HCT116 (cell line): ENCODE measurements around the gene NSMCE4A. TPM values are rescaled to one million over a fixed set of nuclear protein-coding genes. Genes with fewer than 3 reads are reported as not detected.
"Not testable (repeated sequence)": the region's sequence is repeated elsewhere in the genome, so short reads cannot be mapped to it uniquely, and the experiment has no call there.

Experiments used
- ATAC-seq: fragments of 200-7000 bp; cut with Tn5 transposase; 2 replicates; pipeline ENCODE4 v1.9.1; 2020; ENCODE audit warnings: mild to moderate bottlenecking, moderate library complexity
- BruUV-seq: library from RNA; stranded (reverse); fragments of 400-500 nt; replicated peaks from 2 replicates; lab custom pipeline; 2021; lab: Mats Ljungman, UMichigan
- CTCF ChIA-PET: fragments of 300-600 bp; sonication (Branson Sonifier 250); formaldehyde crosslinking; loops from one replicate; lab custom pipeline; 2021; ENCODE audit warnings: antibody characterized with exemption; lab: Charles Lee
- POLR2A ChIA-PET: fragments of 300-600, 350-600 bp; sonication (Branson Sonifier 250); formaldehyde crosslinking; loops from one replicate; lab custom pipeline; 2021; ENCODE audit warnings: antibody characterized with exemption; lab: Charles Lee
- RAD21 ChIA-PET, 2 experiments: fragments of 300-600 bp; sonication (Branson Sonifier 250); formaldehyde crosslinking; loops; one replicate each; lab custom pipeline; 2023; ENCODE audit warnings: low total read pairs in 2 of 2; ENCODE audit not compliant: uncharacterized antibody in 2 of 2, unreplicated experiment in 2 of 2, low non-redundant PET in 1 of 2; lab: Charles Lee
- DNase-seq: peaks from one replicate; pipeline ENCODE4 v3.0.0-alpha.2; 2010; ENCODE audit warnings: low read depth, low spot score
- H2AFZ ChIP-seq: fragments of 200-600 bp; shearing (Covaris generic), sonication (generic); 2 replicates; pipeline ENCODE4 v1.6.1; 2017; ENCODE audit warnings: low read depth, mixed run types, mixed read lengths, antibody characterized with exemption, low read length; ENCODE audit not compliant: poor library complexity, severe bottlenecking
- H3K27ac ChIP-seq: 2 replicates; pipeline ENCODE4 v1.5.1; 2012; ENCODE audit warnings: low read depth, low read length
- H3K27me3 ChIP-seq: fragments of 200-600 bp; sonication (generic); 2 replicates; pipeline ENCODE4 v1.6.1; 2016; ENCODE audit warnings: mixed run types, low read length, mixed read lengths; ENCODE audit not compliant: insufficient read depth
- H3K36me3 ChIP-seq, 2 experiments: fragments of 200-500 bp in 1 of 2; fragments of 200-600 bp in 1 of 2; sonication (Bioruptor generic) in 1 of 2; sonication (generic) in 1 of 2; 2 replicates each; pipeline versions ENCODE4 v1.5.1 to v1.6.1; 2014 to 2016; ENCODE audit warnings: low read length in 2 of 2, inconsistent platforms in 1 of 2, mixed read lengths in 1 of 2, mixed run types in 1 of 2; ENCODE audit not compliant: insufficient read depth in 2 of 2, control insufficient read depth in 1 of 2
- H3K4me1 ChIP-seq, 2 experiments: fragments of 200-600 bp in 1 of 2; sonication (generic) in 1 of 2; 2 replicates each; pipeline versions ENCODE4 v1.5.1 to v1.6.1; 2012 to 2017; ENCODE audit warnings: low read length in 2 of 2, inconsistent platforms in 1 of 2, mild to moderate bottlenecking in 1 of 2, mixed read lengths in 1 of 2, mixed run types in 1 of 2, moderate library complexity in 1 of 2; ENCODE audit not compliant: insufficient read depth in 2 of 2, control insufficient read depth in 1 of 2
- H3K4me2 ChIP-seq: fragments of 200-600 bp; sonication (generic); 2 replicates; pipeline ENCODE4 v1.6.1; 2017; ENCODE audit warnings: mixed run types, low read length, mixed read lengths
- H3K4me3 ChIP-seq, 2 experiments: fragments of 200-600 bp in 1 of 2; sonication (generic) in 1 of 2; replicated peaks in 1 of 2; 2 replicates each; pipeline ENCODE4 v1.5.1; 2011 to 2016; ENCODE audit warnings: low read length in 2 of 2, control low read depth in 1 of 2, low read depth in 1 of 2, mild to moderate bottlenecking in 1 of 2, mixed read lengths in 1 of 2, mixed run types in 1 of 2
- H3K79me2 ChIP-seq: fragments of 200-600 bp; sonication (generic); 2 replicates; pipeline ENCODE4 v1.6.1; 2017; ENCODE audit warnings: mild to moderate bottlenecking, mixed run types, low read length, moderate library complexity, mixed read lengths; ENCODE audit not compliant: insufficient read depth
- H3K9ac ChIP-seq: fragments of 200-600 bp; sonication (generic); 2 replicates; pipeline ENCODE4 v1.6.1; 2016; ENCODE audit warnings: low read length, mixed read lengths
- H3K9me2 ChIP-seq: fragments of 200-600 bp; sonication (generic), shearing (Covaris generic); 2 replicates; pipeline ENCODE4 v1.6.1; 2017; ENCODE audit warnings: mixed run types, mild to moderate bottlenecking, moderate library complexity; ENCODE audit not compliant: insufficient read depth
- H3K9me3 ChIP-seq, 2 experiments: fragments of 200-500 bp in 1 of 2; fragments of 200-600 bp in 1 of 2; sonication (Bioruptor generic) in 1 of 2; sonication (generic) in 1 of 2; 2 replicates each; pipeline ENCODE4 v1.6.1; 2014 to 2017; ENCODE audit warnings: low read length in 2 of 2, mixed read lengths in 2 of 2, inconsistent platforms in 1 of 2, low read depth in 1 of 2, mild to moderate bottlenecking in 1 of 2, mixed run types in 1 of 2, moderate library complexity in 1 of 2; ENCODE audit not compliant: control insufficient read depth in 1 of 2, insufficient read depth in 1 of 2
- H4K20me1 ChIP-seq: fragments of 200-600 bp; sonication (generic), shearing (Covaris generic); 2 replicates; pipeline ENCODE4 v1.6.1; 2017; ENCODE audit warnings: mixed run types, mild to moderate bottlenecking, moderate library complexity; ENCODE audit not compliant: insufficient read depth
- CBX3 ChIP-seq: IDR thresholded peaks from 2 replicates; pipeline ENCODE4 v1.6.1; 2012; ENCODE audit warnings: low read depth
- EGR1 ChIP-seq: IDR thresholded peaks from 2 replicates; pipeline ENCODE4 v1.6.1; 2012; ENCODE audit warnings: low read depth
- EZH2 ChIP-seq: fragments of 200-600 bp; sonication (generic); IDR thresholded peaks from 2 replicates; pipeline ENCODE4 v1.6.1; 2017; ENCODE audit warnings: antibody characterized with exemption, mixed run types
- EZH2phosphoT487 ChIP-seq: fragments of 200-600 bp; IDR thresholded peaks from 2 replicates; pipeline ENCODE4 v1.6.1; 2018; ENCODE audit warnings: antibody characterized with exemption, borderline replicate concordance
- SIN3A ChIP-seq: IDR thresholded peaks from 2 replicates; pipeline ENCODE4 v1.6.1; 2012; ENCODE audit warnings: low read depth
- SRF ChIP-seq: IDR thresholded peaks from 2 replicates; pipeline ENCODE4 v1.6.1; 2012; ENCODE audit warnings: low read depth
- intact Hi-C: fragments of 100-400 bp; cut with micrococcal nuclease; formaldehyde crosslinking; loops from 2 replicates; pipeline ENCODE4 v1.10.0; 2022
- total RNA-seq: library from RNA; stranded (reverse); gene quantifications from one replicate; pipeline ENCODE4 v1.2.1, GENCODE V29; 2021; ENCODE audit not compliant: unreplicated experiment

NSMCE4A gene
- total RNA-seq, 1 experiment from 2014 or later = 70.6 TPM

DNA sequence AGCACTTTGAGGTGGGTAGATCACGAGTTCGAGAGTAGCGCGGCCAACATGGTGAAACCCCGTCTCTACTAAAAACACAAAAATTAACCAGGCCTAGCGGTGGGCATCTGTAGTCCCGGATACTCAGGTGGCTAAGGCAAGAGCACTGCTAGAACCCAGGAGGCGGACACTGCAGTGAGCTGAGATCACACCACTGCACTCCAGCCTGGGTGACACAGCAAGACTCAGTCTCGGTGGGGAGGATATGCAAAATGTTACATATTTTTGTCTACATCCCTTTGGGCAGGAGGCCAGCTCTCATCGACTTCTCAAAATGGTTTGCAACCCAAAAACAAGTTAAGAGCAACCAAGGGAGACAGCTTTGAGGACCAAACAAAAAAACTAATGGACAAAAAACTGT lies 55.4 kb downstream of the NSMCE4A start:
- peaks cover 2 to 5% of the 10 kb centered on the region in 2 experiments; a peak in 1 of 4 replicates for H3K36me3 ChIP-seq
- no peak overlapping the region for H3K9ac ChIP-seq
- RAD21 ChIA-PET = no interaction called here
- BruUV-seq = no TSS peak
- POLR2A ChIA-PET = no interaction called here
- ATAC-seq = no peak
- H3K9me2 ChIP-seq = no peaks in the 10 kb centered on the region
- peaks cover 14% of the 10 kb centered on the region for H3K79me2 ChIP-seq
- CTCF ChIA-PET = interaction anchor here (1.1 kb wide), 1 partner anchor 18 kb away, joined by 3 read pairs; no protein-coding TSS in a partner anchor
- no peak overlapping the region for H3K4me2 ChIP-seq
- H3K4me1 ChIP-seq = 0 out of 4 replicates have a peak, but pooled peaks cover 0 to 4% of the 10 kb centered on the region in 2 experiments
- H3K27me3 ChIP-seq = no peaks in the 10 kb centered on the region
- no peak overlapping the region for H3K4me3 ChIP-seq
- intact Hi-C loops = loop anchor here (10.0 kb wide), 1 partner anchor 595 kb away; no protein-coding TSS in a partner anchor
- H3K9me3 ChIP-seq = no peaks in the 10 kb centered on the region
- no peaks in the 10 kb centered on the region for H4K20me1 ChIP-seq
- DNase-seq = no peak
- no peak overlapping the region for H3K27ac ChIP-seq
- no peak for TF ChIP-seq EZH2
- TF ChIP-seq, all 23 proteins: peak for 0
- H2AFZ ChIP-seq = no peak overlapping the region

DNA sequence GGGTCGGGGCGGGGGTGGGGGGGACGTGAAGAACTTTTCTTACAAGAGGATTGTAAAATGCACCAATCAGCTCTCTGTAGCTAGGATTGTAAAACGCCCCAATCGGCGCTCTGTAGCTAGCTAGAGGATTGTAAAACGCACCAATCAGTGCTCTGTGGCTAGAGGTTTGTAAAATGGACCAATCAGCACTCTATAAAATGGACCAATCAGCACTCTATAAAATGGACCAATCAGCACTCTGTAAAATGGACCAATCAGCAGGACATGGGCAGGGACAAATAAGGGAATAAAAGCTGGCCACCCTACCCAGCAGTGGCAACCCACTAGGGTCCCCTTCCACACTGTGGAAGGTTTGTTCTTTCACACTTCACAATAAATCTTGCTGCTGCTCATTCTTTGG lies 56.2 kb downstream of the NSMCE4A start:
- ATAC-seq, H3K4me3 ChIP-seq, H2AFZ ChIP-seq, BruUV-seq, H3K36me3 ChIP-seq, H4K20me1 ChIP-seq, H3K79me2 ChIP-seq, H3K9ac ChIP-seq, H3K27me3 ChIP-seq, intact Hi-C loops, H3K9me3 ChIP-seq, H3K4me2 ChIP-seq, H3K4me1 ChIP-seq, H3K9me2 ChIP-seq, DNase-seq, RAD21 ChIA-PET, POLR2A ChIA-PET, H3K27ac ChIP-seq: not testable (repeated sequence)
- CTCF ChIA-PET = interaction anchor here (0.9 kb wide), 1 partner anchor 18 kb away, joined by 3 read pairs; no protein-coding TSS in a partner anchor

GRCh38 chr10:121914661-121915060 lies 60.4 kb downstream of the NSMCE4A start:
- H3K27ac ChIP-seq = no peak overlapping the region
- H3K9me2 ChIP-seq = no peaks in the 10 kb centered on the region
- peaks cover 6 to 10% of the 10 kb centered on the region in 2 experiments; a peak in 3 of 4 replicates for H3K36me3 ChIP-seq
- RAD21 ChIA-PET = no interaction called here
- H3K79me2 ChIP-seq = peaks cover 8% of the 10 kb centered on the region; the same call in 1 of the 2 replicates
- no peaks in the 10 kb centered on the region for H4K20me1 ChIP-seq
- no peak overlapping the region for H2AFZ ChIP-seq
- intact Hi-C loops = no loop called here
- H3K9ac ChIP-seq = no peak overlapping the region
- BruUV-seq = no TSS peak
- no peak overlapping the region for H3K4me3 ChIP-seq
- CTCF ChIA-PET = interaction anchor here (2.1 kb wide), 1 partner anchor 14 kb away, joined by 6 read pairs; no protein-coding TSS in a partner anchor
- TF ChIP-seq EGR1 (no peak), SRF (no peak), EZH2phosphoT487 (no peak), CBX3 (no peak), SIN3A (no peak)
- H3K9me3 ChIP-seq = no peaks in the 10 kb centered on the region
- H3K4me2 ChIP-seq = no peak overlapping the region
- POLR2A ChIA-PET = no interaction called here
- ATAC-seq = no peak
- peaks cover 0 to 12% of the 10 kb centered on the region in 2 experiments; a peak in 1 of 4 replicates for H3K4me1 ChIP-seq
- H3K27me3 ChIP-seq = no peaks in the 10 kb centered on the region
- no peak for DNase-seq
